ENCODE results near the gene HID1. TPM values are rescaled to one million over a fixed set of nuclear protein-coding genes. Genes with fewer than 3 reads are reported as not detected.

HID1 gene
- total RNA-seq, 1 donor from 2014 or later, result 28.5 TPM

Other genes starting within 250 kb of the HID1 start
- 0.82 TPM in 1 of 2 replicates, not detected in the other for gene RAB37, start 235.5 kb downstream of the HID1 start, total RNA-seq
- 33.6 and 40.6 TPM in 2 replicates for gene NHERF1, start 224.1 kb downstream of the HID1 start, total RNA-seq
- 30.7 and 31.6 TPM in 2 replicates for gene NAT9, start 196.4 kb downstream of the HID1 start, total RNA-seq
- not detected in 2 replicates for gene GRIN2C, start 112.9 kb downstream of the HID1 start, total RNA-seq
- gene FDXR, start 99.8 kb downstream of the HID1 start, total RNA-seq, result 34.0 and 45.0 TPM in 2 replicates
- gene FADS6, start 79.1 kb downstream of the HID1 start, total RNA-seq, result not detected in 2 replicates
- gene USH1G, start 49.5 kb downstream of the HID1 start, total RNA-seq, result not detected in 2 replicates
- not detected in 2 replicates for gene OTOP2, start 48.5 kb downstream of the HID1 start, total RNA-seq
- gene OTOP3, start 36.9 kb downstream of the HID1 start, total RNA-seq, result not detected in 2 replicates
- 51.9 and 52.3 TPM in 2 replicates for gene CDR2L, start 14.9 kb upstream of the HID1 start, total RNA-seq
- gene MRPL58, start 39.9 kb upstream of the HID1 start, total RNA-seq, result 68.5 and 77.7 TPM in 2 replicates
- 247 and 275 TPM in 2 replicates for gene ATP5PD, start 74.2 kb upstream of the HID1 start, total RNA-seq
- gene KCTD2, start 74.5 kb upstream of the HID1 start, total RNA-seq, result 15.6 and 19.2 TPM in 2 replicates
- gene SLC16A5, start 115.2 kb upstream of the HID1 start, total RNA-seq, result 19.1 and 23.1 TPM in 2 replicates
- gene ARMC7, start 137.2 kb upstream of the HID1 start, total RNA-seq, result 7.9 and 8.0 TPM in 2 replicates
- 107 and 114 TPM in 2 replicates for gene NT5C, start 159.0 kb upstream of the HID1 start, total RNA-seq
- 453 and 466 TPM in 2 replicates for gene JPT1, start 181.8 kb upstream of the HID1 start, total RNA-seq
- 61.9 and 76.0 TPM in 2 replicates for gene SUMO2, start 210.2 kb upstream of the HID1 start, total RNA-seq
- 33.1 and 37.2 TPM in 2 replicates for gene NUP85, start 232.9 kb upstream of the HID1 start, total RNA-seq